Pulmonary artery endothelial cell (primary cell): ENCODE results near the gene C1orf159. TPM values are rescaled to one million over a fixed set of nuclear protein-coding genes. Genes with fewer than 3 reads are reported as not detected.
"Not testable (repeated sequence)": the region's sequence is repeated elsewhere in the genome, so short reads cannot be mapped to it uniquely, and the experiment has no call there.

Experiments used
- DNase-seq: peaks from one replicate; pipeline ENCODE4 v3.0.0-alpha.2; 2011; ENCODE audit warnings: low read depth, low spot score
- total RNA-seq: library from RNA; depleted of rRNA; stranded (reverse); fragments of >200 nt; gene quantifications from 2 replicates; pipeline ENCODE4 v1.2.3, GENCODE V29; 2014

C1orf159 gene
- total RNA-seq, 1 donor from 2014 or later: 6.1 TPM

- no peak for DNase-seq
Measured at GRCh38 chr1:1118876-1119220, 3.0 kb upstream of the C1orf159 start.

- DNase-seq: no peak
Measured at GRCh38 chr1:1118011-1118875, 2.4 kb upstream of the C1orf159 start.

- DNase-seq: no peak
Measured at GRCh38 chr1:1117469-1117831, 1.6 kb upstream of the C1orf159 start.

GRCh38 chr1:1116701-1117468 lies 996 bp upstream of the C1orf159 start:
- no peak for DNase-seq

- no peak for DNase-seq
Measured at GRCh38 chr1:1115136-1115785, 628 bp downstream of the C1orf159 start.

GRCh38 chr1:1114431-1114830 lies 1.5 kb downstream of the C1orf159 start:
- DNase-seq: no peak

- DNase-seq: no peak
Measured at GRCh38 chr1:1112237-1112985, 3.5 kb downstream of the C1orf159 start.

GRCh38 chr1:1111516-1112236 lies 4.2 kb downstream of the C1orf159 start:
- no peak for DNase-seq

GRCh38 chr1:1110561-1110971 lies 5.3 kb downstream of the C1orf159 start:
- no peak for DNase-seq

- no peak for DNase-seq
Measured at GRCh38 chr1:1109743-1110142, 6.1 kb downstream of the C1orf159 start.

- no peak for DNase-seq
Measured at GRCh38 chr1:1106510-1107221, 9.2 kb downstream of the C1orf159 start.

GRCh38 chr1:1104152-1104551 lies 11.7 kb downstream of the C1orf159 start:
- DNase-seq: not testable (repeated sequence)

- DNase-seq: no peak
Measured at GRCh38 chr1:1101503-1101902, 14.4 kb downstream of the C1orf159 start.

GRCh38 chr1:1100296-1100695 lies 15.6 kb downstream of the C1orf159 start:
- DNase-seq: no peak

GRCh38 chr1:1099506-1100183 lies 16.2 kb downstream of the C1orf159 start:
- no peak for DNase-seq

- no peak for DNase-seq
Measured at GRCh38 chr1:1098681-1099421, 17.0 kb downstream of the C1orf159 start.

GRCh38 chr1:1096136-1096535 lies 19.8 kb downstream of the C1orf159 start:
- DNase-seq: not testable (repeated sequence)

- no peak for DNase-seq
Measured at GRCh38 chr1:1094981-1095380, 20.9 kb downstream of the C1orf159 start.

- DNase-seq: no peak
Measured at GRCh38 chr1:1093610-1093943, 22.3 kb downstream of the C1orf159 start.
